Keratinocyte (primary cell): ENCODE measurements around the gene ERRFI1.

Experiments
- EZH2 ChIP-seq: IDR thresholded peaks from one replicate; pipeline ENCODE4 v1.6.1; 2012; ENCODE audit warnings: inconsistent platforms, mild to moderate bottlenecking, low read length, moderate library complexity
- TF ChIP-seq, protein P1 (sequence below), 3 experiments: IDR thresholded peaks in 1 of 3; conservative IDR thresholded peaks in 1 of 3; optimal IDR thresholded peaks in 1 of 3; 2 replicates in 2 of 3; 3 replicates in 1 of 3; pipeline versions ENCODE3 to v1.5.1; 2011; ENCODE audit warnings: low read length in 3 of 3, mild to moderate bottlenecking in 3 of 3, moderate library complexity in 2 of 3, control low read depth in 1 of 3, inconsistent platforms in 1 of 3; ENCODE audit not compliant: insufficient read depth in 2 of 3; ENCODE audit errors: extremely low read depth in 1 of 3

DNA sequence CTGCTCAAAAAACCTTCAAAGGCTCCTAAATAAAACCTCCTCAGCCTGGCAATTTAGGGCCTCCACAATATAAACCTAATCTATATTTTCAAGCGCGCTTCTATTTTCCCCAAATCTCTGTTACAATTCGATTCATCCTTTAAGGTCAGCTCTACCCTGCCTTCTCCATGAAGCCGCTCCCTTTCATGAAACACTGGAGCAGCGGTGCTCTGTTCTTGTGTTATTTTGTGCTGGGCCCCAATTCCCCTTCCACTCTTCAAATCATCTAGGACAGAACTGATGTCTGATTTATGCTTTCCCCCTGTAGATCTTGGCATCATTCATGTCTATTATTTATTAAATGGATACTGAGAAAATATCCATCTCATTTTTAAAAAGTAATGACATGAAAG is 6.9 kb downstream of the ERRFI1 start:
- TF ChIP-seq, protein P1, sequence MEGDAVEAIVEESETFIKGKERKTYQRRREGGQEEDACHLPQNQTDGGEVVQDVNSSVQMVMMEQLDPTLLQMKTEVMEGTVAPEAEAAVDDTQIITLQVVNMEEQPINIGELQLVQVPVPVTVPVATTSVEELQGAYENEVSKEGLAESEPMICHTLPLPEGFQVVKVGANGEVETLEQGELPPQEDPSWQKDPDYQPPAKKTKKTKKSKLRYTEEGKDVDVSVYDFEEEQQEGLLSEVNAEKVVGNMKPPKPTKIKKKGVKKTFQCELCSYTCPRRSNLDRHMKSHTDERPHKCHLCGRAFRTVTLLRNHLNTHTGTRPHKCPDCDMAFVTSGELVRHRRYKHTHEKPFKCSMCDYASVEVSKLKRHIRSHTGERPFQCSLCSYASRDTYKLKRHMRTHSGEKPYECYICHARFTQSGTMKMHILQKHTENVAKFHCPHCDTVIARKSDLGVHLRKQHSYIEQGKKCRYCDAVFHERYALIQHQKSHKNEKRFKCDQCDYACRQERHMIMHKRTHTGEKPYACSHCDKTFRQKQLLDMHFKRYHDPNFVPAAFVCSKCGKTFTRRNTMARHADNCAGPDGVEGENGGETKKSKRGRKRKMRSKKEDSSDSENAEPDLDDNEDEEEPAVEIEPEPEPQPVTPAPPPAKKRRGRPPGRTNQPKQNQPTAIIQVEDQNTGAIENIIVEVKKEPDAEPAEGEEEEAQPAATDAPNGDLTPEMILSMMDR (optimal IDR thresholded peaks at IDR 0.05 in 1 of 3, IDR thresholded peaks at IDR 0.05 in 1 of 3, conservative IDR thresholded peaks at IDR 0.05 in 1 of 3; ENCODE audit: extremely low read depth in 1 of 3, insufficient read depth in 2 of 3, low read length in 3 of 3) = no peak
- no peak for TF ChIP-seq EZH2
